Measurements from ENCODE around the gene SLMAP. TPM values are rescaled to one million over a fixed set of nuclear protein-coding genes. Genes with fewer than 3 reads are reported as not detected.
A peak's percentile ranks its signal among the peaks of the same experiment; 100 is the strongest.

The SLMAP gene
- total RNA-seq, 1 donor from 2014 or later, result 71.4 TPM

- no peaks in the 10 kb centered on the region for H3K27me3 ChIP-seq (ENCODE audit: insufficient read depth, low read length)
- peaks cover 3% of the 10 kb centered on the region for H3K4me1 ChIP-seq (ENCODE audit: insufficient read depth, low read length)
- no peak overlapping the region for H3K4me3 ChIP-seq (ENCODE audit: insufficient read depth, low read depth, low read length)
- peaks cover 6% of the 10 kb centered on the region for H3K9me3 Mint-ChIP-seq (ENCODE audit: unreplicated experiment)
- no peak overlapping the region for H3K27ac Mint-ChIP-seq (ENCODE audit: unreplicated experiment)
- no peaks in the 10 kb centered on the region for H3K9me3 ChIP-seq (ENCODE audit: insufficient read depth, low read depth, low read length)
- no peak overlapping the region for H3K27ac ChIP-seq (ENCODE audit: low read depth, low read length)
- H3K4me3 Mint-ChIP-seq (ENCODE audit: unreplicated experiment), result peak overlapping the region; percentile 20
- no peaks in the 10 kb centered on the region for H3K27me3 Mint-ChIP-seq (ENCODE audit: low read depth, unreplicated experiment)
- no peak overlapping the region for H2AFZ ChIP-seq (ENCODE audit: low read depth, low read length)
- H3K9ac ChIP-seq (ENCODE audit: low read length), result no peak overlapping the region
- no peaks in the 10 kb centered on the region for H3K4me1 Mint-ChIP-seq (ENCODE audit: low read depth, unreplicated experiment)
- H3K36me3 Mint-ChIP-seq (ENCODE audit: low read depth, unreplicated experiment), result no peaks in the 10 kb centered on the region
- no peak overlapping the region for H3K4me2 ChIP-seq (ENCODE audit: low read length)
- DNase-seq (ENCODE audit: low read depth) (no peak), FAIRE-seq (peak; percentile 5)
- no peak for TF ChIP-seq EZH2 (IDR thresholded peaks at IDR 0.05; ENCODE audit: insufficient read depth, low read length)
- TF ChIP-seq CTCF (IDR thresholded peaks at IDR 0.05; ENCODE audit: insufficient read depth, low read depth, low read length), result no peak
- H3K36me3 ChIP-seq (ENCODE audit: insufficient read depth, low read length), result no peaks in the 10 kb centered on the region
- H4K20me1 ChIP-seq (ENCODE audit: insufficient read depth, low read length), result no peaks in the 10 kb centered on the region
- H3K79me2 ChIP-seq (ENCODE audit: insufficient read depth, low read length), result no peaks in the 10 kb centered on the region
These were observed 46.5 kb upstream of the SLMAP start for GRCh38 chr3:57709559-57709958.

GRCh38 chr3:57715686-57716085 lies 40.4 kb upstream of the SLMAP start:
- FAIRE-seq (no peak), DNase-seq (ENCODE audit: low read depth) (no peak)
- no peak overlapping the region for H3K27ac ChIP-seq (ENCODE audit: low read depth, low read length)
- no peaks in the 10 kb centered on the region for H3K4me1 ChIP-seq (ENCODE audit: insufficient read depth, low read length)
- no peaks in the 10 kb centered on the region for H4K20me1 ChIP-seq (ENCODE audit: insufficient read depth, low read length)
- Mint-ChIP-seq H3K4me1 (ENCODE audit: low read depth, unreplicated experiment) (no peaks in the 10 kb centered on the region), H3K9me3 (ENCODE audit: unreplicated experiment) (no peaks in the 10 kb centered on the region), H3K36me3 (ENCODE audit: low read depth, unreplicated experiment) (no peaks in the 10 kb centered on the region), H3K27ac (ENCODE audit: unreplicated experiment) (no peak overlapping the region), H3K4me3 (ENCODE audit: unreplicated experiment) (no peak overlapping the region), H3K27me3 (ENCODE audit: low read depth, unreplicated experiment) (no peaks in the 10 kb centered on the region)
- H3K9me3 ChIP-seq (ENCODE audit: insufficient read depth, low read depth, low read length), result no peaks in the 10 kb centered on the region
- no peaks in the 10 kb centered on the region for H3K36me3 ChIP-seq (ENCODE audit: insufficient read depth, low read length)
- no peaks in the 10 kb centered on the region for H3K27me3 ChIP-seq (ENCODE audit: insufficient read depth, low read length)
- H3K9ac ChIP-seq (ENCODE audit: low read length), result no peak overlapping the region
- H3K79me2 ChIP-seq (ENCODE audit: insufficient read depth, low read length), result no peaks in the 10 kb centered on the region
- no peak overlapping the region for H3K4me3 ChIP-seq (ENCODE audit: insufficient read depth, low read depth, low read length)
- TF ChIP-seq EZH2 (IDR thresholded peaks at IDR 0.05; ENCODE audit: insufficient read depth, low read length) (no peak), CTCF (IDR thresholded peaks at IDR 0.05; ENCODE audit: insufficient read depth, low read depth, low read length) (no peak)
- H3K4me2 ChIP-seq (ENCODE audit: low read length), result no peak overlapping the region
- no peak overlapping the region for H2AFZ ChIP-seq (ENCODE audit: low read depth, low read length)

- Mint-ChIP-seq H3K4me1 (ENCODE audit: low read depth, unreplicated experiment) (no peaks in the 10 kb centered on the region), H3K4me3 (ENCODE audit: unreplicated experiment) (no peak overlapping the region), H3K9me3 (ENCODE audit: unreplicated experiment) (no peaks in the 10 kb centered on the region), H3K36me3 (ENCODE audit: low read depth, unreplicated experiment) (no peaks in the 10 kb centered on the region), H3K27me3 (ENCODE audit: low read depth, unreplicated experiment) (peaks cover 6% of the 10 kb centered on the region), H3K27ac (ENCODE audit: unreplicated experiment) (no peak overlapping the region)
- H3K27me3 ChIP-seq (ENCODE audit: insufficient read depth, low read length), result no peaks in the 10 kb centered on the region
- no peak overlapping the region for H3K4me3 ChIP-seq (ENCODE audit: insufficient read depth, low read depth, low read length)
- H3K4me1 ChIP-seq (ENCODE audit: insufficient read depth, low read length), result no peaks in the 10 kb centered on the region
- H4K20me1 ChIP-seq (ENCODE audit: insufficient read depth, low read length), result no peaks in the 10 kb centered on the region
- TF ChIP-seq EZH2 (IDR thresholded peaks at IDR 0.05; ENCODE audit: insufficient read depth, low read length), result no peak
- no peak for TF ChIP-seq CTCF (IDR thresholded peaks at IDR 0.05; ENCODE audit: insufficient read depth, low read depth, low read length)
- FAIRE-seq (no peak), DNase-seq (ENCODE audit: low read depth) (no peak)
- H3K27ac ChIP-seq (ENCODE audit: low read depth, low read length), result no peak overlapping the region
- H3K4me2 ChIP-seq (ENCODE audit: low read length), result no peak overlapping the region
- no peaks in the 10 kb centered on the region for H3K79me2 ChIP-seq (ENCODE audit: insufficient read depth, low read length)
- no peak overlapping the region for H2AFZ ChIP-seq (ENCODE audit: low read depth, low read length)
- no peak overlapping the region for H3K9ac ChIP-seq (ENCODE audit: low read length)
- no peaks in the 10 kb centered on the region for H3K9me3 ChIP-seq (ENCODE audit: insufficient read depth, low read depth, low read length)
- no peaks in the 10 kb centered on the region for H3K36me3 ChIP-seq (ENCODE audit: insufficient read depth, low read length)
These were observed 38.8 kb upstream of the SLMAP start for GRCh38 chr3:57717205-57717868.
